Measurements from ENCODE around the gene LHX2.

LHX2 gene

GRCh38 chr9:124013309-124014210 lies 2.0 kb downstream of the LHX2 start:
- DNase-seq (ENCODE audit: low spot score), result no peak

GRCh38 chr9:124014211-124014955 lies 2.8 kb downstream of the LHX2 start:
- DNase-seq (ENCODE audit: low spot score), result no peak

GRCh38 chr9:124014956-124015660 lies 3.5 kb downstream of the LHX2 start:
- no peak for DNase-seq (ENCODE audit: low spot score)

- DNase-seq (ENCODE audit: low spot score), result no peak
These were observed 4.1 kb downstream of the LHX2 start for GRCh38 chr9:124015661-124016131.

GRCh38 chr9:124016175-124017050 lies 4.8 kb downstream of the LHX2 start:
- no peak for DNase-seq (ENCODE audit: low spot score)

- DNase-seq (ENCODE audit: low spot score), result no peak
These were observed 5.7 kb downstream of the LHX2 start for GRCh38 chr9:124017051-124017928.

GRCh38 chr9:124017929-124018729 lies 6.6 kb downstream of the LHX2 start:
- no peak for DNase-seq (ENCODE audit: low spot score)

- DNase-seq (ENCODE audit: low spot score), result no peak
These were observed 7.4 kb downstream of the LHX2 start for GRCh38 chr9:124018730-124019697.

GRCh38 chr9:124019771-124020519 lies 8.4 kb downstream of the LHX2 start:
- no peak for DNase-seq (ENCODE audit: low spot score)

- DNase-seq (ENCODE audit: low spot score), result no peak
These were observed 9.2 kb downstream of the LHX2 start for GRCh38 chr9:124020520-124021384.

- no peak for DNase-seq (ENCODE audit: low spot score)
These were observed 9.8 kb downstream of the LHX2 start for GRCh38 chr9:124021385-124021769.

- DNase-seq (ENCODE audit: low spot score), result peak; percentile 86
These were observed 10.9 kb downstream of the LHX2 start for GRCh38 chr9:124022201-124023121.

GRCh38 chr9:124024107-124024506 lies 12.5 kb downstream of the LHX2 start:
- DNase-seq (ENCODE audit: low spot score), result no peak

- no peak for DNase-seq (ENCODE audit: low spot score)
These were observed 18.0 kb downstream of the LHX2 start for GRCh38 chr9:124029617-124030016.

- no peak for DNase-seq (ENCODE audit: low spot score)
These were observed 19.4 kb downstream of the LHX2 start for GRCh38 chr9:124030969-124031451.
